Motor neuron (in vitro differentiated cells): Measurements from ENCODE around the gene LATS2. TPM values are rescaled to one million over a fixed set of nuclear protein-coding genes. Genes with fewer than 3 reads are reported as not detected.

Experiments
- ATAC-seq, 8 experiments: fragments of 200-7000 bp; cut with Tn5 transposase; replicated peaks in 6 of 8; 2 replicates each; pipeline ENCODE4 v1.8.0; 2021; ENCODE audit warnings: mild to moderate bottlenecking in 8 of 8, moderate library complexity in 8 of 8
- H3K27ac ChIP-seq, 2 donors: fragments of 250-450 bp; sonication (Bioruptor Pico); 2 replicates each; pipeline ENCODE4 v1.9.0; 2021; ENCODE audit warnings: antibody characterized with exemption in 2 of 2, mild to moderate bottlenecking in 2 of 2, moderate library complexity in 1 of 2
- H3K4me1 ChIP-seq, 2 donors: fragments of 250-450 bp; sonication (Bioruptor Pico); replicated peaks in 1 of 2; 2 replicates each; pipeline ENCODE4 v1.6.1; 2021; ENCODE audit warnings: antibody characterized with exemption in 2 of 2, mild to moderate bottlenecking in 2 of 2, moderate library complexity in 1 of 2
- H3K4me3 ChIP-seq, 5 donors: fragments of 250-450 bp; sonication (Bioruptor Pico); 2 replicates each; pipeline ENCODE4 v1.9.0; 2021; ENCODE audit warnings: antibody characterized with exemption in 5 of 5, mild to moderate bottlenecking in 5 of 5, moderate library complexity in 4 of 5
- WGBS, 10 experiments: fragments of 450-650 bp; shearing (Covaris generic); methylation state at CpG; one replicate each; pipeline ENCODE4 v1.0.0; 2022; 5-methylcytosine and 5-hydroxymethylcytosine counted together
- in situ Hi-C, 9 experiments: fragments of 400-800 bp; cut with MboI; loops; one replicate each; pipeline ENCODE4 v1.15.0; 2021; ENCODE audit warnings: low sequenced_read_pairs in 9 of 9, low pct_unique_long_range_greater_than_20kb in 2 of 9; ENCODE audit not compliant: unreplicated experiment in 9 of 9
- total RNA-seq, 8 experiments: library from RNA; unstranded; fragments of 300-600 nt; gene quantifications; 2 replicates each; pipeline versions ENCODE4 v1.2.3 to v1.2.4, GENCODE V29; 2022

Gene LATS2
- total RNA-seq, 8 experiments from 2014 or later, result 4.8 to 13.0 (median 9.0) TPM

- H3K4me1 ChIP-seq, result peaks cover 20 to 22% of the 10 kb centered on the region in 2 donors
- H3K27ac ChIP-seq, result no peak overlapping the region
- in situ Hi-C loops, result no loop called here
- H3K4me3 ChIP-seq, result no peak overlapping the region
- no peak for ATAC-seq
- WGBS, 10 experiments, result 0 to 90% (median 66%) methylated on average over 1 to 5 of the region's 6 CpGs; no CpG with 5 or more reads in 1 of the 10 experiments
Observed at GRCh38 chr13:21039097-21039800, 22.1 kb downstream of the LATS2 start.

- 60 to 100% (median 100%) methylated on average over 1 to 2 of the region's 8 CpGs; no CpG with 5 or more reads in 5 of the 10 experiments for WGBS, 10 experiments
- no peak for ATAC-seq
- Histone ChIP-seq H3K27ac (no peak overlapping the region), H3K4me3 (no peak overlapping the region), H3K4me1 (peaks cover 17 to 19% of the 10 kb centered on the region in 2 donors)
- in situ Hi-C loops, result no loop called here
Observed at GRCh38 chr13:21037656-21038055, 23.7 kb downstream of the LATS2 start.

- peak in 5 of 8 experiments; percentile 11 to 90 (median 70) for ATAC-seq
- 29 to 100% (median 65%) methylated on average over 1 to 5 of the region's 5 CpGs; no CpG with 5 or more reads in 4 of the 10 experiments for WGBS, 10 experiments
- Histone ChIP-seq H3K4me1 (peaks cover 17 to 19% of the 10 kb centered on the region in 2 donors), H3K4me3 (no peak overlapping the region), H3K27ac (peak overlapping the region in 1 of 2 donors; percentile 33)
- in situ Hi-C loops, result no loop called here
Observed at GRCh38 chr13:21035498-21035897, 25.9 kb downstream of the LATS2 start.

DNA sequence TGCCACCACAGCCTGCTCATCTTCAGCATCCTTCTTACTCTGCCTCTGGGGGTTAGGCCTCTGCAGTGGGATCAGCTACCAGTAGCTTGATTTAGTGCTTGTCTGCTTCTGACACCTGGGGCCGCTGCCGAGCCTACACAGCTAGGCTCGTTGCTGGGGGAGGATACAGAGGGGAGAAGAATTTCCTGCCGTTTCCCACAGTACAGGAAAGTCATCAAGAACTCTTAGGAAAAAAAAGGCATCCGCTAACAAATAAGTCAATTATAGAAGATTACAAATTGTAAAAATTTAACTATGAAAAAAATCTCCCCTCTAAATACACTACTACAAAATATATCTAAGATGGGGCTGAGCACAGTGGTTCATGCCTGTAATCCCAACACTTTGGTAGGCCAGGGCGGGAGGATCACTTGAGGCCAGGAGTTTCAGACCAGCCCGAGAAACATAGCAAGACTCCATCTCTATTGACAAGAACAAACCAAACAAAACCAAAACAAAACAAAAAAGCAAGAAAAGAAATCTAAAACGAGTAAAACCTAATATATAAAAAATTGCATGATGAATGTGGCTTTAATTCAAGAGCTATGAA is 26.7 kb downstream of the LATS2 start:
- H3K27ac ChIP-seq, result no peak overlapping the region

GRCh38 chr13:21033856-21034602 is 27.4 kb downstream of the LATS2 start:
- Histone ChIP-seq H3K4me1 (peaks cover 17 to 19% of the 10 kb centered on the region in 2 donors), H3K27ac (no peak overlapping the region), H3K4me3 (no peak overlapping the region)
- peak in 5 of 8 experiments; percentile 7 to 68 (median 12) for ATAC-seq
- 24 to 94% (median 67%) methylated on average over 1 to 7 of the region's 13 CpGs; no CpG with 5 or more reads in 1 of the 10 experiments for WGBS, 10 experiments
- in situ Hi-C loops, result no loop called here

More for the DNA sequence above, 26.7 kb downstream of the LATS2 start:
- in situ Hi-C loops, result no loop called here
- WGBS, 10 experiments, result 39 to 83% (median 60%) methylated on average over 1 to 7 of the region's 8 CpGs; no CpG with 5 or more reads in 1 of the 10 experiments
- Histone ChIP-seq H3K4me1 (peaks cover 17 to 19% of the 10 kb centered on the region in 2 donors), H3K4me3 (no peak overlapping the region)
- peak; percentile 8 to 96 (median 83) for ATAC-seq

DNA sequence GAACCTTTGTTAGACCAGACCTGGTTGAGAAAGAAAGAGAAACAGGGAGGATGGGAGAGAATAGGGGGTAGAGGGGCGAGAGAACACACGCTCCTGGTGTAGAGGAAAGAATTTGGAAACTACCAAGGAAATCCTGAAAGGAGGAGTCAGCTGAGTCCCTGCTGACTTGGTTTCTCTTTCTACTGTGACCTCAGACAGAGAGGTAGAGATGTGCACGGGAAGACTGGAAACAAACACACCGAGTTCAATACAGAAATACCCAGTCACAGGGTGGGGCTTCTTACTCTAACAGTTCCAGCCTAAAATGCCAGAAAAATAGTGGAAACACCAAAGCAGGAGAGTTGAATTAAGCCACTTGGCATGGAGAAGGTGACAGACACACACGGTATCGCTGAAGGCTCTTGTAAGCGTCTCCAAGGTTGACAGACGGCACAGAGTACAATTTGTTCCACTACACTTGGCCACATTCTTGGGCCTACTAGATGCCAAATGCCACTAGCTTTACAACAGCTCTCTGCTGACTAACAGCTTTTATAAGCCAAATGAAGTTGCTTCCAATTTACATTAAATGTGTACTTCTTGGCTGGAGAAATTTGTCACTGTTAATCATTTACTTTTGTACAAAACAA is 28.1 kb downstream of the LATS2 start:
- 14 to 89% (median 79%) methylated on average over 1 to 8 of the region's 8 CpGs for WGBS, 10 experiments
- in situ Hi-C loops, result no loop called here
- Histone ChIP-seq H3K27ac (no peak overlapping the region), H3K4me1 (peaks cover 17 to 19% of the 10 kb centered on the region in 2 donors), H3K4me3 (no peak overlapping the region)
- ATAC-seq, result peak in 4 of 8 experiments; percentile 12 to 75 (median 50)

DNA sequence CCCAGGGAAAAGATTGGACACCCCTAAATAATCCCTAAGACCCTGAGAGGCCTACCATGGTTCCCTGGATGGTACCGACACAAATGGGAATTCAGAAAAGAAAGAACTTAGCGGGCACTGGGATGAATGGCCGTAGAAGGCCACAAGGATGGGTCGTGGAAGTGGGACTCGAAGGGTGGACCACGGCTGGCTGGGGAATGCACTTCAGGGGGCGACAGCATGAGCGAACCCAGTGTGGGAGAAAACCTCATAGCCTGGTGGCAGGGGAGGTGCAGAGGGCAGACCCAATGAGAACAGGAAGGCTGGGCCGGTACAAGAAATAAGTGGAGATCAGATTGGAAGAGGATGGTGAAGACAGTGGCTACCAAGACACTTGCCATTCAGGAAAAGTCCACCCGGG is 28.7 kb downstream of the LATS2 start:
- Histone ChIP-seq H3K4me1 (peaks cover 17 to 19% of the 10 kb centered on the region in 2 donors), H3K4me3 (no peak overlapping the region), H3K27ac (no peak overlapping the region)
- no peak for ATAC-seq
- WGBS, 10 experiments, result 86 to 100% (median 97%) methylated on average over 1 to 6 of the region's 10 CpGs; no CpG with 5 or more reads in 2 of the 10 experiments
- in situ Hi-C loops, result no loop called here

DNA sequence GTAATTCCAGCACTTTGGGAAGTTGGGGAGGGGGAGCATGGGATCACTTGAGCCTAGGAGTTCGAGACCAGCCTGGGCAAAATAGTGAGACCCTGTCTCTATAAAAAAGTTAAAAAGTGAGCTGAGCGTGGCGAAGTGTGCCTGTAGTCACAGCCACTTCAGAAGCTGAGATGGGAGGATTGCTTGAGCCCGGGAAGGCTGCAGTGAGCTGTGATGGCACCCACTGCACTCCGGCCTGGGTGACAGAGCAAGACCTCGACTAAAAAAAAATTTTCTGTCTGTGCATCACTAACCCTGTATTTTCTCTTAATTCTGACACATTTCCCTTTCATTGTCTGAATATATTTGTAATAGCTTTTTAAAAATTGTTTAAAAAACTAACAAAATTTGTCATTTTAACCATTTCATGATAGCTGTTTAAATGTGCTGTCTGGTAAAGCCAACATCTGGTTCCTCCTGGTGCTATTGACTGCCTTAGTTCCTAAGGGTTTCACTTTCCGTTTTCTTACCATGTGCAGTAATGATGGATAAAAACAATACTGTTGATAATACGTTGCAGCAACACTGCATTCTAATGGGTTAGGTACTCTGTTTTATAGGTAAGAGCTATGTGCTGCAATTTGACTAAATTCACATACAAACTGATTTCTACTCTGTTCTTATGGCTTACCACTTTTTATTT is 29.7 kb downstream of the LATS2 start:
- no peak for ATAC-seq
- H3K4me3 ChIP-seq, result no peak overlapping the region
- peaks cover 17 to 19% of the 10 kb centered on the region in 2 donors for H3K4me1 ChIP-seq
- in situ Hi-C loops, result no loop called here
- no peak overlapping the region for H3K27ac ChIP-seq
- WGBS, 10 experiments, result 87 to 100% (median 99%) methylated on average over 1 to 8 of the region's 8 CpGs

GRCh38 chr13:21025539-21025938 is 35.8 kb downstream of the LATS2 start:
- Histone ChIP-seq H3K4me1 (no peaks in the 10 kb centered on the region), H3K27ac (no peak overlapping the region), H3K4me3 (no peak overlapping the region)
- in situ Hi-C loops, result no loop called here
- 73 to 94% (median 87%) methylated on average over 2 to 5 of the region's 6 CpGs; no CpG with 5 or more reads in 4 of the 10 experiments for WGBS, 10 experiments
- ATAC-seq, result no peak

- WGBS, 10 experiments, result 71 to 100% (median 87%) methylated on average over 3 to 10 of the region's 11 CpGs; no CpG with 5 or more reads in 1 of the 10 experiments
Observed at GRCh38 chr13:21022056-21022979, 39.1 kb downstream of the LATS2 start.

DNA sequence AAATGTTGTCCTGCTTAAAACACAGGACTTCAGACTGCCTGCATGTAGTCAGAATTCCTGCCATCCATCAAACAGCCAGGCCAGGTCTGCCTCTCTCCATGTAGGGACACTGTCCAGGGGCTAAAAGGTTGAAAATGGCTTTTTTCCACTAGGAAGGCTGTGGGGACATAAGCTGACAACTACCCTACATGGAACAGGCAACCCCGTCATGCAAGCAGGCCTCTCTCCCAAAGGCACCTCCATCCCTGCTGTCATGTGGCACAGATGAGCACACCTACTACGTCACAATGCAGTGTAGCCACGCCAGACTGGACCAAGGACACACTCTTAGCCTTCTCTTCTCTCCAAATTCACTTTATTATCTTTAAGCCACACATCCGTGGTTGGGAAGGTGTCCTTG is 40.8 kb downstream of the LATS2 start:
- 20 to 100% (median 90%) methylated on average over 1 to 4 of the region's 4 CpGs; no CpG with 5 or more reads in 3 of the 10 experiments for WGBS, 10 experiments
- no peak overlapping the region for H3K4me3 ChIP-seq
- no peak overlapping the region for H3K27ac ChIP-seq
- in situ Hi-C loops, result no loop called here
- no peaks in the 10 kb centered on the region for H3K4me1 ChIP-seq
- ATAC-seq, result peak in 3 of 8 experiments; percentile 14 to 25 (median 17)

More at GRCh38 chr13:21022056-21022979, 39.1 kb downstream of the LATS2 start:
- no peaks in the 10 kb centered on the region for H3K4me1 ChIP-seq
- in situ Hi-C loops, result no loop called here
- no peak overlapping the region for H3K4me3 ChIP-seq
- peak in 2 of 8 experiments; percentile 27 to 31 for ATAC-seq
- no peak overlapping the region for H3K27ac ChIP-seq
